Measurements from ENCODE around the gene ARHGAP10.

The ARHGAP10 gene

GRCh38 chr4:147828331-147828905 lies 96.5 kb downstream of the ARHGAP10 start:
- DNase-seq: no peak

- DNase-seq: no peak
These were observed 97.7 kb downstream of the ARHGAP10 start for GRCh38 chr4:147829401-147830101.

- DNase-seq: no peak
These were observed 98.2 kb downstream of the ARHGAP10 start for GRCh38 chr4:147830102-147830463.

- DNase-seq: no peak
These were observed 99.1 kb downstream of the ARHGAP10 start for GRCh38 chr4:147830987-147831386.

GRCh38 chr4:147831551-147832171 lies 99.8 kb downstream of the ARHGAP10 start:
- no peak for DNase-seq

- DNase-seq: no peak
These were observed 101.4 kb downstream of the ARHGAP10 start for GRCh38 chr4:147833254-147833653.

- DNase-seq: no peak
These were observed 101.9 kb downstream of the ARHGAP10 start for GRCh38 chr4:147833741-147834140.

- no peak for DNase-seq
These were observed 102.6 kb downstream of the ARHGAP10 start for GRCh38 chr4:147834480-147834879.

GRCh38 chr4:147836807-147837206 lies 104.9 kb downstream of the ARHGAP10 start:
- DNase-seq: no peak

GRCh38 chr4:147837435-147837834 lies 105.5 kb downstream of the ARHGAP10 start:
- DNase-seq: peak; percentile 21

GRCh38 chr4:147837854-147838253 lies 106.0 kb downstream of the ARHGAP10 start:
- DNase-seq: no peak

GRCh38 chr4:147839200-147839599 lies 107.3 kb downstream of the ARHGAP10 start:
- DNase-seq: no peak

GRCh38 chr4:147839663-147840062 lies 107.8 kb downstream of the ARHGAP10 start:
- no peak for DNase-seq

GRCh38 chr4:147840838-147841738 lies 109.2 kb downstream of the ARHGAP10 start:
- peak; percentile 59 for DNase-seq

GRCh38 chr4:147842573-147842972 lies 110.7 kb downstream of the ARHGAP10 start:
- DNase-seq: no peak

- peak; percentile 72 for DNase-seq
These were observed 111.3 kb downstream of the ARHGAP10 start for GRCh38 chr4:147843162-147843561.

GRCh38 chr4:147844781-147845180 lies 112.9 kb downstream of the ARHGAP10 start:
- DNase-seq: no peak

GRCh38 chr4:147846318-147847155 lies 114.6 kb downstream of the ARHGAP10 start:
- DNase-seq: no peak

GRCh38 chr4:147847751-147848590 lies 116.1 kb downstream of the ARHGAP10 start:
- no peak for DNase-seq

GRCh38 chr4:147848634-147849033 lies 116.7 kb downstream of the ARHGAP10 start:
- no peak for DNase-seq

GRCh38 chr4:147851135-147851534 lies 119.2 kb downstream of the ARHGAP10 start:
- DNase-seq: no peak

Measured in RPMI8226 (cell line).